Retina (tissue), 1 donor: Measurements from ENCODE around the gene NIPBL.
"Not testable (repeated sequence)": the region's sequence is repeated elsewhere in the genome, so short reads cannot be mapped to it uniquely, and the experiment has no call there.

Experiments
- DNase-seq: peaks from one replicate; pipeline ENCODE4 v3.0.0-alpha.2; 2016

Gene NIPBL

DNA sequence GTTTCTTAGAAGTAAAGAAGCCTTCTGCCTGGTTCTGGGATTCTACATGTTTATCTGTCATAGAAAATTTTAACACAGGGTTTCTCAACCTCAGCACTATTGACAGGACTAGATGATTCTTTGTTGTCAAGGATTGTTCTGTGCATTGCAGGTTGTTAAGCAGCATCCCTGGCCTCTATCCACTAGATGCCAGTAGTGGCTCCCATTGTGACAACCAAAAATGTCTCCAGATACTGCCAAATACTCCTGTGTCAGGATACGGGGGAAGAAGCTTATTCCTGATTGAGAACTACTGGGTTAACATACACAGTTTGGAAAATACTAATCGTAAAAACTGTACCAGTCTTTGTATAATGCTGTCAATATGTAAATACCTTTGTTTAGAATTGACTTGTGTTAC, 167.1 kb downstream of the NIPBL start:
- no peak for DNase-seq

DNA sequence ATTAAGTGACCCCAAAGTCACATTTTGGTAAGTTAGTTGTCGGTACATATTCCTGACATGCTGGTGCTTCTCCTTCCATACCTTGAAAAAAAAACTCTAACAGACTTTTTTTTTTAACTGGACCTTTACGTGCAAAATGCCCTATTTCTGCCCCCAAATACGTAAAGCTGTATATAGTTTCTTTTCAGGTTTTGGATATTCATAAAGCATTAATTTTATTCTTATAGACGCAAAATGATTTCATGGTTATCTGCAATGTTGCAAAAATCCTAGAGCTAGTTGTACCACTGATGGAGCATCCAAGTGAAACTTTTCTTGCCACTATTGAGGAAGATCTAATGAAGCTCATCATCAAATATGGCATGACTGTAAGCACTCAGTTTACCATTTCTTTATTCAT, 167.6 kb downstream of the NIPBL start:
- no peak for DNase-seq

DNA sequence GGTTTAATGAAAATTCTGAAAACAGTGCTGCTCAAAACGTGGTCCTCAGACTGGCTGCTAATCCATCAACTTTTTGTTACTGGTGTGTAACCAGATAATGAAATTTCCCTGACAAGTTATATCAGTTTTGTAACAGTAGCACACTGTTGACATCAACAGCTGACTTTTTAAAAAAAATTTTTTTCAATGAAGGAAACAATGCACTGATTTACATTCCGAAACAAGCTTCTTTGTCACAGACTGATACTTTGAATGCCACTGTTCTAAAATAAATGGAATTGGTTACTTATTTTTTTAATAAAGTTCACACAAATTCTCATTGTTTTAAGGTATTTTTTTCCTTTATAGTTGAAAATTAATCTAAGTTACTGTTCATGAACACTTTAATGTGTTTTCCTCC, 169.1 kb downstream of the NIPBL start:
- DNase-seq = no peak

DNA sequence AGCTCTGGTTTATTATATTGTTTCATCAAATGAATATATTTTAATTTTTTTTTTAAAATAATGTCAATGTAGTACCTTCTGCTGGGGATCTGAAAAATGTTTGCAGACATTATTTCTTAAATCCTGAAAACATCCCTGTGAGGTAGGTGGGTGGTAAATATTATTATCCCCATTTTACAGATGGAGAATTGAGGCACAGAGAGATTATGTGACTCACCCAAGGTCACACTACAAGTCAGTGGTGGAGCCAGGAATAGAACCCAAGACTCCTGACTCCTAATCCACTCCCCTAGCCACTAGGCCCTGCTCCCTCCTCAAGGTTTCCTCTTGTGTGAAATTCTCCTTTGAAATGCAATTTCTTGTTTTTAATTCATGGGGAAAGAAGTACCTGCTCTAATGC, 171.4 kb downstream of the NIPBL start:
- no peak for DNase-seq

DNA sequence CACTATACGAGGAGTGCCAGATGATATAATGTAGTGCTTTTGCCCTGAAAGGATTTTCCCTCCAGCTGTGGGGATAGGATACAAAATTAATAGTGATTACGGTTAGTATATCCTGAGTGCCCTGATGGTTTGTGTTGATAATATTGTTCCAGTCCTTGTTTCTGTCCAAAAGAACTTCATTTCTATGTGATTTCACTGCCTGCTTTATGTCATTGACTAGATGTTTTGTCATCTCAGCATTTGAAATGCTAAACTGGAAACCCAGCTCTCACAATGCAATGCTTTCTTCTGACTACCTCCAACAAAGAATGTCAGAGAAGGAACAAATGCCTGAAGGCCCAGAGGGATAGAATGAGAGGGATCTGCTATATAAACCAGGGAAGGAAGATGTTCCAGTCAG, 177.8 kb downstream of the NIPBL start:
- DNase-seq = no peak

DNA sequence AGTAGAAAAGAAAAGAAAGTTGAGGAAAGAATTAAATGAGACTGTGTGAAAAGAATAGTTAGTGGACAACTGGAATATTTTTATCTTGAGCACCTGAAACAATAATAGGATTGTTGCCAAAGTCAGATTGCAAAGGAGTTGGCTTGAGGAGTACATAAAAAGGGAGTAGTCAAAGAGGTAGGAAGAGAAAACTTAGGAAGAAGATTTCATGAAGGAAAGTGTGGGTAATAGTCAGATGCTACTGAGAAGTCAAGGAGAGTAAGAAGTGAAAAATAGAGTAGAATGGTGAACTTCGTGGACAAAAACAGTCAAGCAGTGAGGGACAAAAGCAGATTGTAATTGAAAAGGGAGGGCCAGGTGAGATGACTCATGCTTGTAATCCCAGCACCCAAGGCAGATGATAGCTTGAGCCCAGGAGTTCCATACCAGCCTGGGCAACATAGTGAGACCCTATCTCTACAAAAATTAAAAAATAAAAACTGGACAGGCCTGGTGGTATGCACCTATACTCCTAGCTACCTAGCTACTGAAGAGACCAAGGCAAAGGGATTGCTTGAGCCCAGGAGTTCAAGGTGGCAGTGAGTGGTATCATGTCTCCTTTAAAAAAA, 178.9 kb downstream of the NIPBL start:
- no peak for DNase-seq

DNA sequence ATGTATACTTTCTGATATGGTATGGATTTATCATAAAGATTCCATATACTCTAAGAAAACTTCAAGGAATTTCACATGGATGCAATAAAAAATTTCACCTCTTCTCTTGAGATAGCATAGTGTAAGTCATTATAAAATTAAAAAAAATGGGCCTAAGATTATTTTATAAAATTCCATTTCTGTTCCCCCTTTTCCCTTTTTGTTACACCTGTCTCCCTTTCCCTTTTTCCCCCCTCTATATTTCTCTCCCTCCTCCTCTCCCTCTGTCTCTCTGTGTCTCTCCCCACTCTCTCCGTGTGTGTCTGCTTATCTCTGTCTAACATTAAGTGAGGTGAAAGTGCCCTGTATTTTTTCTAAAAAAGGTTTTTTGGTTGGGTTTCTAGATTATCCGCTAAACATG, 180.2 kb downstream of the NIPBL start:
- no peak for DNase-seq

DNA sequence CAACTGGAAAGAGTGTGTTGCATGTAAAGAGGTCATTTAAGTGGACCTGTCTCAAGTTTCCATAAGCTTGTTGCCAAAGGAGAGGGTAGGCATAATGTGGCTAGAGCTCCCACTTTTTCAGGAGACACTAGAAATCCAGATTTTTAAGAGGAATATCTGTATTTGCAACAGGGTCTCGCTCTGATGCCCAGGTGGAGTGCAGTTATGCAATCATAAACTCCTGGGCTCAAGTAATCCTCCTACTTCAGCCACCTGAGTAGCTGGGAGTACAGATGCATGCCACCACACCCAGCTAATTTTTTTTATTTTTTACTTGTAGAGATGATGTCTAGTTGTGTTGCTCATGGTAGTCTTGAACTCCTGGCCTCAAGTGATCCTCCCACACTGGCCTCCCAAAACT, 183.5 kb downstream of the NIPBL start:
- no peak for DNase-seq

DNA sequence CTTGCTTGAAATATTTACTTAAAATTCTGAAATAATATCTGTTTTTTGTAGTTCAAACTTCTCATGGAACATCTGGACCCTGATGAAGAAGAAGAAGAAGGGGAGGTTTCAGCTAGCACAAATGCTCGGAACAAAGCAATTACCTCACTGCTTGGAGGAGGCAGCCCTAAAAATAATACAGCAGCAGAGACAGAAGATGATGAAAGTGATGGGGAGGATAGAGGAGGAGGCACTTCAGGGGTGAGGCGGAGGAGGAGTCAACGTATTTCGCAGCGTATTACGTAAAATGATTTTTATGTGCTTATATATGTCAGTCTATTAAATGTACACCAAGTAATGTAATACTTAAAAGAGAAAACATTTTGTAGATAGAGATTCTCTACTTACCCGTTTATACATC, 187.2 kb downstream of the NIPBL start:
- DNase-seq = no peak

DNA sequence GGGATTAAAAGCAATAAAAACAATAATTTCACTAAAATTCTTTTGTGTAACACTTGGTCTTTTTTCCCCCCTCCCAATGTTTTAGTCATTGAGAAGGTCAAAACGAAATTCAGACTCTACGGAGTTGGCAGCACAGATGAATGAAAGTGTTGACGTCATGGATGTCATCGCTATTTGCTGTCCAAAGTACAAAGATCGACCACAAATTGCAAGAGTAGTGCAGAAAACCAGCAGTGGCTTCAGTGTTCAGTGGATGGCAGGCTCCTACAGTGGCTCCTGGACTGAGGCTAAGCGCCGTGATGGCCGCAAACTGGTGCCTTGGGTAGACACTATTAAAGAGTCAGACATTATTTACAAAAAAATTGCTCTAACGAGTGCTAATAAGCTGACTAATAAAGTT, 187.9 kb downstream of the NIPBL start:
- no peak for DNase-seq

DNA sequence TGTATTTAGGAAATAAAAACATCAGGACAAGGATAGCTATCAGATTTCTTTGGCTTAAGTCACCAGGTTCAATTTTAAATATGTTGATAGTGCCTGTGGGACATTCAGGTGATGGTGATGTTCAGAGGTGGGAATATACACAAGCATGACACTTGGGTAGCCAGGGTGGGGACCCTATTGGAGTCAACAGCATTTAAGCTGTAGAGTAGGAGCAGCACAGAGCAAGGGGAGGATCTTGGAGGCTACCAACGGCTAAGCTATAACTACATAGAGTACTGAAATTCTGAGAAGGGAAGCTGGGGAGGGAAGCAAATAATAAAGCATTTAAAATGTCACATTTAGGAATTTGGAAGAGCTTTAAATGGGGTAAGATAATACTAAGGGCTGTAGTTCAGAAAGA, 194.9 kb downstream of the NIPBL start:
- no peak for DNase-seq

DNA sequence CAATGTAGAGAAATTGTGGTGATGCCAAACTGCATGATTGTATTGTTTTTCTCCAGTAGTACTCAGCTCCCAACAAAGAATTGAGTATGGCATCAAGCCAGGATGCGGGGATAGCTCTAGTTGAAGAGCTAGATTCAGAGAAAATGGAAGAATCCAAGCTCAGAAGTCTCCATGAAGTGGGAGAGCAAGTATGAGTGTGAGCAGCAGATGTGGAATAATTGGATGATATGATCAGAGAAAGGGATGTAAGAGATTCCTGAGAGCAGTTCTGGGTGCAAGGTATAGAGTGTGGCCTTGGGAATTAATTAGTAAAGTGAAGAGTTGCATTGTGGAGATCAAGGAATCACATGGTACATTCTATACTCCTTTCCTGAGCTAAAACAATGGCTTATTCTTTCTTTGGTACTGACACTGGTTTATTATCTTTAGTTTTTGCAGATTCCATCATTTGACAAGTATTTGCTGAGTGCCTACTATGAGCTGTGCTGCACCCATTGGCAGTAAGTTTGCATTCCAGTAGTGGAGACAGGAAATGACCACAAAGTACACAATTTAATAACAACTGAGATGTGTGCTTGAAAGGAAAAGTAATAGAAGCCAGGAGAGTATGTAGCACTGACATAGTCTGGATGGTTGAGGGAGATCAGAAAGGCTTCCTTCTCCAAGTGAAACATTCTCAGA, 195.5 kb downstream of the NIPBL start:
- DNase-seq = no peak

DNA sequence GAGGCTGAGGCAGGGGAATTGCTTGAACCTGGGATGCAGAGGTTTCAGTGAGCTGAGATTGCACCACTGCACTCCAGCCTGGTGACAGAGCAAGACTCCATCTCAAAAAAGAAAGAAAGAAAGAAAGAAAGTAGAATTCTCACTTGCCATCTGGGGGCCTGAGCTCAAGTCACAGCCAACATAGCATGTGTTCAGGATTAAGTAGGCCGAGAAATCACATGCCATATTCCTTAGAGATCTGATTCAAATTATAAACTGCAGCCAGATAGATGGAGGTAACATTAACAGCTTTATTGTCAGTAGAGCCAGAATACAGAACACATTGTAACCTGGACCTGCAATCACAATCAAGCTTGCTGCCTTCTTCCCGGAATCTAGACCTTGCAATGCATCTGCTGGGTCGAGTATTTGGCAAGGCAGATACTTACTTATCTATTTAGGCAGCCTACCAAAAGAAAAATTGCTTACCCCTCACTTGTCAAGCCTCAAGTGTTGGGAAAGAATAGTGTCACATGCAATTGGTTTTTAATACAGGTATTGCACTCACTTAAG, 198.9 kb downstream of the NIPBL start:
- no peak for DNase-seq

DNA sequence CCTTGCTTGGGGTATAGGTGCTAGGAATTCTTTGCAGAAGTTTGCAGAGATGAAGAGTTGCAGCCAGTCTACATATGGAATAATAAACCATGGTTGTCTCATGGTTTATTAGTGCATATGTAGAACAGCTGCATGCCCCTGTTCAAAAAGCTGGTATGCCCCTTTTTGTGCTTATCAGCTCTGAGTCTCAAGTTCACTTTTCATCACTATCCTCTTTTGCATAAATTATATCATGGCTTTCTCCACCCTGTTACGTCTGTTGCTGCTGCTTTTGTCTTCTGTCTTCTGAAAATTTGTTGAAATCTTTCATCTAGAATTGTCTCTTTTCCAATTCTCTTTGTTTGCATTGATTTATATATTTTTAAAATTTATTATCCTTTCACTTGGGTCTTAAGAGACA, 200.6 kb downstream of the NIPBL start:
- no peak for DNase-seq

DNA sequence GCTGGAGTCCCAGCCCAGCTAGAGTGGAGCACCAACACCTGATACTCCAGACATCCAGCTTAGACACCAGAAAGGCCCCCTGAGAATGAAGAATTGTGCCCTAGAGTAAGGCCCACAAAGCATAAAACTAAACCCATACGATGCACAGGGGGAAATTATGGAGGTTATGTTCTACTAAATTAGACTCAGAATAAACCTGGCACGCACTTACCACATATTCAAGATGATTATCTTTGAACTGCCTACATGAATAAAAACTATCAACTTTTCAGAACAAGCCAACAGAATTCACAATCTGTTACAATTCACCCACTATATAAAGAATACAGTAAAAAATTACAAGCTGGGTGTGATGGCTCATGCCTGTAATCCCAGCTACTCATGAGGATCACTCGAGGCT, 204.1 kb downstream of the NIPBL start:
- no peak for DNase-seq

DNA sequence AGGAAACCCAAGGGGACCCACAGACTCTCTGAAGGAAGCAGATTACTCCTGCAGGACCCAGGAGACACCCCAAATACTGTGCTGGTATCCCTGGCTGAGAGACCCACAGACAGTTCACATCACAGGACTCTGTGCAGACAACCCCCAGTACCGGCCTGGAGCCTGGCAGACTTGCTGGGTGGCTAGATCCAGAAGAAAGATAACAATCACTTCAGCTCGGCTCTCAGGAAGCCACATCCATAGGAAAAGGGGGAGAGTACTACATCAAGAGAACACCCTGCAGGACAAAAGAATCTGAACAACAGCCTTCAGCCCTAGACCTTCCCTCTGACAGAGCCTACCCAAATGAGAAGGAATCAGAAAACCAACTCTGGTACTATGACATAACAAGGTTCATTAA, 206.4 kb downstream of the NIPBL start:
- DNase-seq = not testable (repeated sequence)

DNA sequence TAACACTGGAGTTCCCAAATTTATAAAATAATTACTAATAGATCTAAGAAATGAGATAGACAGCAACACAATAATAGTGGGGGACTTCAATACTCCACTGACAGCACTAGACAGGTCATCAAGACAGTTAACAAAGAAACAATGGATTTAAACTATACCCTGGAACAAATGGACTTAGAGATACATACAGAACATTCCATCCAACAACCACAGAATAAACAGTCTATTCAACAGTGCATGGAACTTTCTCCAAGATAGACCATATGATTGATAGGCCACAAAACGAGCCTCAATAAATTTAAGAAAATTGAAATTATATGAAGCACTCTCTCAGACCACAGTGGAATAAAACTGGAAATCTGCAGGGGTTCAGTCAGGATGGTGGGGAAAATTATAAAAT, 209.5 kb downstream of the NIPBL start:
- not testable (repeated sequence) for DNase-seq

DNA sequence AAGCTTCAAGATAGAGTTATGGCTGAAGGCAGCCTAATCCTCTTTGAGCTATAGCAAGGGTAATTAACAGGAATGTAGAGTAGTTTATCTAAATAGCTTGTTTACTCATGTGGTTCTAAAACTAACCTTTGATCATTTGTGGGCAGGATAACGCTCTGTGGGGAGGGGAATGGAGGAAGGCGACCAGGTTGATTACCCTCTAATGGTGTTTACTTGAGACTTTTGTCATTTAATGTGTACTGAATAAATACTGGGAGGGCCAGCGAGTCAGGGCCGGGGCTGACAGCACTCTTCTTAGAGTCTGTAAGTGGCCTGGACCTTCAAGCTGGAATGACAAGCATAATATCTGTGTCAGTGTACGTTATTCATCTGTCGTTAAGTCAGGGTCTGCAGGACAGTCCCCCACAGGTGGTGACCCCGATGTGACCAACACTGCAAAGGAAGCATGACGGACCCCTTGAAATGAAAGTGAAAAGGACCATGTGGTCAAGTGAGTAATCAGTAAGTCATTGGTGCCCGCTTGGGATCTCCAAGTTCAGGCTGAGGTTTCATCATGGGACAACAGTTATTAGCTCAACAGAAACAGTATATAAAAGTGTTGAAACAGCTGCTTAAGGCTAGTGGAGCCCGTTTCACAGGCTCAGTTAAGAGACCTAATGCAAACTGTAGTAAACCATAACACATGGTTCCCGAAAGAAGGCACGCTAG, 210.1 kb downstream of the NIPBL start:
- no peak for DNase-seq

DNA sequence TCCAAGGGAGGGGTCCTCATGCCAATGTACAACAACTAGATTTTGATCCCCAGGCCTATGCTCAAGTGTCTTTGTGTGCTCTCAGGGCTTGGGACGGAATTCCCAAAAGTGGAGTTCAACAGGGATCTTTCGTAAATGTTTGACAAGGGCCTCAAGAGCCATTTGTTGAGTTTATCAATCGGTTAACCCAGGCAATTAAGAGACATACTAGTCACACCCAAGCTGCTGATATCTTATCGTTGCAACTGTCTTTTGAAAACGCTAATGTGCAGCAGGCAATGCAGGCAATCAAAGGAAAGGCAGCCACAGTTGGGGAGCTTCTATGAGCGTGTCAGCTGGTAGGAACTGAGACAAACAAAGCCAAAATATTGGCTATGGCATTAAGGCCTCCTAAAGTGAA, 211.4 kb downstream of the NIPBL start:
- no peak for DNase-seq

DNA sequence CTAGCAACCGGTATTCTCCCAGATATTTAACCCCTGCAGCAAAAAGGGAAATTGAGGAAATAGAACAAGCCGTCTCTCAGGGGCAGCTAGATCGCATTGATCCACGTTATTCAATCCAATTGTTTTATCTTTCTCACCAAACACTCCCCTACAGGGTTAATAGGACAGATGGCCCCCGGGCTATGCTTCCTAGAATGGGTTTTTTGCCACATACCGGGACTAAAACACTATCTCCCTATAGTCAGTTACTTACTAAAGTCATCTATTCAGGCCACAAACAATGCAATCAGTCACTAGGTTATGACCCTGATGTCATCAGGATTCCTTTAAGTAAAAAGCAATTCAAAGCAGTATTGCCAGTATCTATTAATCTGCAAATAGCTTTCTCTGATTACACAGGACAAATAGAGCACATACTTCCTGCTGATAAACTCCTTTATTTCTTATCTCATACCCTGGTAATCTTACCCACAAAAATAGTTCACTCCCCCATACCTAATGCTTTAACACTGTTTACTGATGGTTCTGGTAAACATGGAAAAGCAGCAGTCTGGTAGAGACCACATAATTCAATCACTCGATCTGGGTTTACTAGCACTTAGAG, 213.7 kb downstream of the NIPBL start:
- no peak for DNase-seq

DNA sequence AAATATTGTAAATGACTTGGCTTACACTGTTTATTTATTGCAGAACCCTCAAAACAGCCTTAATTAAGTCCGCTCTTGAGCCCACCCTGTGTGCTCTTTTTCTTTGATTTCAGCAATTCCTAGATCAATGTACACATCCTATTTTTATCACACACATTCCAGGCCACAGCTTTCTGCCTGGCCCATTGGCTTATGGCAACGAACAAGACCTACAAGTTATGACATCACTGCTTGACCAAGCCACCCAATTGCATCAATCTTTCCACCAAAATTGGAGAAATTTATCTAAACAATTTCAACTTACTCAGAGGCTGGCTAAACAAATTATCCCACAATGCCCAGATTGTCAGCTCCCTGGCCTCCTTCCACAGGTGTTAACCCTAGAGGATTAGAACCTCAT, 214.2 kb downstream of the NIPBL start:
- DNase-seq = no peak

DNA sequence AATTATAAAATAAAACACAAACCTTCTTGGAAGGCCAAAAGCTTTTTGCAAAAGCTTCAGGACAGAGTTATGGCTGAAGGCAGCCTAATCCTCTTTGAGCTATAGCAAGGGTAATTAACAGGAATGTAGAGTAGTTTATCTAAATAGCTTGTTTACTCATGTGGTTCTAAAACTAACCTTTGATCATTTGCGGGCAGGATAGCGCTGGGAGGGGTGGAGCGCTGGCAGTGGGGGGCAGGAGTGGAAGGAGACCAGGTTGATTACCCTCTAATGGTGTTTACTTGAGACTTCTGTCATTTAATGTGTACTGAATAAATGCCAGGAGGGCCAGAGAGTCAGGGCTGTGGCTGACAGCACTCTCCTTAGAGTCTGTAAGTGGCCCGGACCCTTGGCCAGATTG, 217.2 kb downstream of the NIPBL start:
- not testable (repeated sequence) for DNase-seq

DNA sequence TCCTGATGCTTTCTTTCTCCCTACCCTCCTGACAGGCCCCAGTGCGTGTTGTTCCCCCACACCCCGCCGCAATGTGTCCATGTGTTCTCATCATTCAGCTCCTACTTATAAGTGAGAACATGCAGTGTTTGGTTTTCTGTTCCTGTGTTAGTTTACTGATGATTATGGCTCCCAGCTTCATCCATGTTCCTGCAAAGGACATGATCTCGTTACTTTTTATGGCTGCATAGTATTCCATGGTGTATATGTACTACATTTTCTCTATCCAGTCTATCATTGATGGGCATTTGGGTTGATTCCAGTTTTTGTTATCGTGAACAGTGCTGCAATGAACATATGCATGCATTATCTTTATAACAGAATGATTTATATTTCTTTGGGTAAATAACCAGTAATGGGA, 222.7 kb downstream of the NIPBL start:
- not testable (repeated sequence) for DNase-seq

DNA sequence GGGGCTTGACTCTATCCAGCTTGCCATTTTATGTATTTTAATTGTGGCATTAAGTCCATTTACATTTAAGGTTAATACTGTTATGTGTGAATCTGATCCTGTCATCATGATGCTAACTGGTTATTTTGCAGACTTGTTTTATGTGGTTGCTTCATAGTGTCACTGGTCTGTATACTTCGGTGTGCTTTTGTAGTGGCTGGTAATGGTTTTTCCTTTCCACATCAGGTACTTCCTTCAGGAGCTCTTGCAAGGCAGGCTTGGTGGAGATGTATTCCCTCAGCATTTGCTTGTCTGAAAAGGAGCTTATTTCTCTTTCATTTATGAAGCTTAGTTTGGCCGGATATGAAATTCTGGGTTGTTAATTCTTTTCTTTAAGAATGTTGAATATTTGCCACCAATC, 226.7 kb downstream of the NIPBL start:
- no peak for DNase-seq
